A549 (cell line): ENCODE measurements around the gene ESRP2. TPM values are rescaled to one million over a fixed set of nuclear protein-coding genes. Genes with fewer than 3 reads are reported as not detected.

Experiments
- ATAC-seq, 2 experiments: fragments of 200-7000 bp in 1 of 2; fragments of >200 bp in 1 of 2; cut with Nextera tagmentation in 1 of 2; cut with Tn5 transposase in 1 of 2; 3 replicates each; pipeline versions ENCODE4 v1.8.0 to v1.9.1; 2018 to 2020; ENCODE audit warnings: mild to moderate bottlenecking in 1 of 2, moderate library complexity in 1 of 2
- CTCF ChIA-PET: fragments of 300-600 bp; sonication (Branson Sonifier 250); formaldehyde crosslinking; extraction: SDS; loops from one replicate; lab custom pipeline; 2021; ENCODE audit warnings: antibody characterized with exemption, inconsistent platforms; lab: Yijun Ruan, JAX
- POLR2A ChIA-PET: fragments of 350-600 bp; formaldehyde crosslinking; extraction: SDS; loops from one replicate; lab custom pipeline; 2021; ENCODE audit warnings: antibody characterized with exemption, inconsistent platforms; lab: Yijun Ruan, JAX
- DNase-seq, 2 experiments: peaks; one replicate each; pipeline versions ENCODE4 v3.0.0 to v3.0.0-alpha.2; 2011 to 2016; ENCODE audit warnings: low read depth in 1 of 2, low spot score in 1 of 2
- FAIRE-seq: peaks from 2 replicates; lab custom pipeline; 2011; peaks lifted over from hg19 to GRCh38; lab: Jason Lieb, UNC
- H3K27ac ChIP-seq, 2 experiments: fragments of >200 bp; sonication (Bioruptor Twin); formaldehyde crosslinking; 3 replicates each; pipeline ENCODE4 v1.5.1; 2016 to 2017
- H3K4me1 ChIP-seq: fragments of >200 bp; sonication (Bioruptor Twin); formaldehyde crosslinking; 3 replicates; pipeline ENCODE4 v1.6.1; 2016
- H3K4me2 ChIP-seq: fragments of >200 bp; sonication (Bioruptor Twin); formaldehyde crosslinking; 3 replicates; pipeline ENCODE4 v1.6.1; 2016
- H3K4me3 ChIP-seq: fragments of >200 bp; sonication (Bioruptor Twin); formaldehyde crosslinking; 3 replicates; pipeline ENCODE4 v1.5.1; 2016
- H3K9me3 ChIP-seq: fragments of >200 bp; sonication (Bioruptor Twin); formaldehyde crosslinking; 3 replicates; pipeline ENCODE4 v1.6.1; 2016
- ATOH8 ChIP-seq: fragments of 250-450 bp; sonication (Bioruptor Pico); IDR thresholded peaks from 2 replicates; pipeline ENCODE4 v1.5.0; 2020; ENCODE audit warnings: low read depth, mild to moderate bottlenecking, moderate library complexity
- BCL3 ChIP-seq: fragments of >200 bp; sonication (Bioruptor Twin); formaldehyde crosslinking; IDR thresholded peaks from 3 replicates; pipeline ENCODE4 v1.6.1; 2016
- CBX2 ChIP-seq: fragments of 200-600 bp; sonication (generic); IDR thresholded peaks from 2 replicates; pipeline ENCODE4 v1.6.1; 2016; ENCODE audit warnings: low read depth, mild to moderate bottlenecking, borderline replicate concordance
- CEBPB ChIP-seq, 2 experiments: fragments of >200 bp in 1 of 2; sonication (Bioruptor Twin) in 1 of 2; formaldehyde crosslinking in 1 of 2; IDR thresholded peaks; 2 replicates each; pipeline ENCODE4 v1.6.1; 2012 to 2016
- CHD4 ChIP-seq: fragments of 200-600 bp; sonication (generic); IDR thresholded peaks from 2 replicates; pipeline ENCODE4 v1.6.1; 2016; ENCODE audit warnings: antibody characterized with exemption, mild to moderate bottlenecking, borderline replicate concordance
- E2F6 ChIP-seq: IDR thresholded peaks from 2 replicates; pipeline ENCODE4 v1.6.1; 2012; ENCODE audit warnings: low read depth, borderline replicate concordance
- EHF ChIP-seq: fragments of 250-450 bp; sonication (Bioruptor Pico); IDR thresholded peaks from 2 replicates; pipeline ENCODE4 v1.5.0; 2020; ENCODE audit warnings: mild to moderate bottlenecking
- ELK1 ChIP-seq: fragments of 150-350 bp; IDR thresholded peaks from 2 replicates; pipeline ENCODE4 v1.6.1; 2014; ENCODE audit warnings: low read depth, mild to moderate bottlenecking, low read length
- EP300 ChIP-seq, 2 experiments: fragments of >200 bp; sonication (Bioruptor Twin); formaldehyde crosslinking; IDR thresholded peaks; 2 replicates in 1 of 2; 3 replicates in 1 of 2; pipeline ENCODE4 v1.6.1; 2016 to 2017
- GATA3 ChIP-seq: IDR thresholded peaks from 2 replicates; pipeline ENCODE4 v1.6.1; 2012; ENCODE audit warnings: borderline replicate concordance
- HDAC2 ChIP-seq: fragments of 200-600 bp; sonication (generic); IDR thresholded peaks from 2 replicates; pipeline ENCODE4 v1.6.1; 2016
- HES2 ChIP-seq: fragments of >200 bp; sonication (Bioruptor Twin); formaldehyde crosslinking; IDR thresholded peaks from 2 replicates; pipeline ENCODE4 v1.6.1; 2016
- HMGXB4 ChIP-seq: fragments of 250-450 bp; sonication (Bioruptor Pico); IDR thresholded peaks from 2 replicates; pipeline ENCODE4 v1.5.0; 2021; ENCODE audit warnings: mild to moderate bottlenecking, moderate library complexity, borderline replicate concordance
- HOXB13 ChIP-seq: fragments of 250-450 bp; sonication (Bioruptor Pico); IDR thresholded peaks from 2 replicates; pipeline ENCODE4 v1.5.0; 2020; ENCODE audit warnings: low read depth, mild to moderate bottlenecking, moderate library complexity
- HOXB5 ChIP-seq: fragments of 250-450 bp; sonication (Bioruptor Pico); IDR thresholded peaks from 2 replicates; pipeline ENCODE4 v1.5.0; 2020; ENCODE audit warnings: mild to moderate bottlenecking, moderate library complexity
- JUN ChIP-seq, 2 experiments: fragments of >200 bp; sonication (Bioruptor Twin); formaldehyde crosslinking; IDR thresholded peaks; 2 replicates in 1 of 2; 3 replicates in 1 of 2; pipeline ENCODE4 v1.6.1; 2016 to 2017
- JUNB ChIP-seq: fragments of >200 bp; sonication (Bioruptor Twin); formaldehyde crosslinking; IDR thresholded peaks from 2 replicates; pipeline ENCODE4 v1.6.1; 2016
- KDM5A ChIP-seq: fragments of 200-600 bp; sonication (generic); IDR thresholded peaks from 2 replicates; pipeline ENCODE4 v1.6.1; 2016; ENCODE audit warnings: antibody characterized with exemption, mild to moderate bottlenecking
- MAZ ChIP-seq: fragments of 150-350 bp; IDR thresholded peaks from 2 replicates; pipeline ENCODE4 v1.6.1; 2014; ENCODE audit warnings: antibody characterized with exemption, low read depth, low read length, borderline replicate concordance
- NR3C1 ChIP-seq: fragments of >200 bp; sonication (Bioruptor Twin); formaldehyde crosslinking; IDR thresholded peaks from 3 replicates; pipeline ENCODE4 v1.6.1; 2017
- POLR2A ChIP-seq: IDR thresholded peaks from 2 replicates; pipeline ENCODE4 v1.6.1; 2012; ENCODE audit warnings: mild to moderate bottlenecking, low read length
- POLR2AphosphoS2 ChIP-seq: conservative IDR thresholded peaks from 2 replicates; pipeline ENCODE4 v1.6.1; 2012; ENCODE audit warnings: low read length, improper control_type of control experiment, inconsistent platforms
- REST ChIP-seq: fragments of 200-600 bp; sonication (generic); IDR thresholded peaks from 2 replicates; pipeline ENCODE4 v1.6.1; 2016; ENCODE audit warnings: antibody characterized with exemption, mild to moderate bottlenecking, moderate library complexity
- RNF2 ChIP-seq: fragments of 200-600 bp; sonication (generic); IDR thresholded peaks from 2 replicates; pipeline ENCODE4 v1.6.1; 2016; ENCODE audit warnings: low read depth, mild to moderate bottlenecking, antibody characterized with exemption, moderate library complexity, borderline replicate concordance
- SREBF2 ChIP-seq: fragments of 450-650 bp; IDR thresholded peaks from 2 replicates; pipeline ENCODE4 v1.6.1; 2014; ENCODE audit warnings: mild to moderate bottlenecking, moderate library complexity
- USF2 ChIP-seq: fragments of 450-650 bp; IDR thresholded peaks from 2 replicates; pipeline ENCODE4 v1.6.1; 2014; ENCODE audit warnings: antibody characterized with exemption
- ZNF302 ChIP-seq: fragments of 250-450 bp; sonication (Bioruptor Pico); IDR thresholded peaks from 2 replicates; pipeline ENCODE4 v1.9.0; 2021; ENCODE audit warnings: inconsistent platforms, mild to moderate bottlenecking, moderate library complexity
- WGBS: methylation state at CpG from one replicate; pipeline ENCODE4 v1.1.6; 2017; ENCODE audit errors: missing lambda C conversion rate; 5-methylcytosine and 5-hydroxymethylcytosine counted together
- polyA plus RNA-seq, 4 experiments: library from polyadenylated mRNA; depleted of rRNA in 3 of 4; stranded (reverse); fragments of >200 nt; fragmentation: RNase III in 1 of 4; extraction: RNeasy Plus Mini Kit Qiagen cat#74134 plus additional on column Dnase treatment in 1 of 4; gene quantifications; 2 replicates in 3 of 4; 3 replicates in 1 of 4; pipeline ENCODE4 v1.2.3, GENCODE V29; 2011 to 2017

Gene ESRP2
- polyA plus RNA-seq, 2 of the 4 experiments (the other 2 are of a cell fraction) = 0.08 to 0.09 TPM

- FAIRE-seq (peak; percentile 72), DNase-seq (peak; percentile 95 to 99), ATAC-seq (peak; percentile 85 to 94)
- POLR2A ChIA-PET = interaction anchor here (0.5 to 1.8 kb wide), 18 partner anchors 8 to 283 kb away, joined by 3 to 29 read pairs (median 4); partner anchors contain the start of genes NFATC3, PLA2G15, PRMT7 and SLC7A6
- peak overlapping the region; percentile 93 to 94 for H3K27ac ChIP-seq
- peak overlapping the region; percentile 90 for H3K4me2 ChIP-seq
- H3K4me1 ChIP-seq = peaks cover 15% of the 10 kb centered on the region
- CTCF ChIA-PET = interaction anchor here (0.8 to 2.9 kb wide), 8 partner anchors 9 to 211 kb away, joined by 3 to 18 read pairs (median 4); partner anchors contain the start of gene SLC7A6
- H3K4me3 ChIP-seq = peak overlapping the region; percentile 48
- H3K9me3 ChIP-seq = no peaks in the 10 kb centered on the region
- under 1% methylated on average over 53 of the region's 72 CpGs for WGBS
- TF ChIP-seq GATA3 = peak; percentile 68; the same call in 1 of the 2 replicates
- TF ChIP-seq EP300 (IDR thresholded peaks at IDR 0.05) = no peak
- TF ChIP-seq BCL3 = peak; percentile 90
- no peak for TF ChIP-seq POLR2AphosphoS2
- TF ChIP-seq CEBPB (IDR thresholded peaks at IDR 0.05) = no peak
- TF ChIP-seq HOXB13 (CRISPR knock-in tag) = peak; percentile 79; the same call in 1 of the 2 replicates
- TF ChIP-seq NR3C1 = no peak
- no peak; the same call in 1 of the 2 replicates for TF ChIP-seq USF2
- no peak for TF ChIP-seq REST
- peak; percentile 89 for TF ChIP-seq HOXB5
- peak; percentile 83 to 89; a peak in 4 of 5 replicates for TF ChIP-seq JUN (IDR thresholded peaks at IDR 0.05)
- peak; percentile 71 for TF ChIP-seq MAZ
- TF ChIP-seq POLR2A = peak; percentile 97
- peak; percentile 71; the same call in 1 of the 2 replicates for TF ChIP-seq EHF (CRISPR knock-in tag)
- no peak for TF ChIP-seq HES2
- TF ChIP-seq KDM5A = no peak
- TF ChIP-seq SREBF2 = no peak
- no peak for TF ChIP-seq ELK1
- TF ChIP-seq E2F6 = no peak; the same call in 1 of the 2 replicates
- TF ChIP-seq HDAC2 = no peak
- no peak for TF ChIP-seq ZNF302
- no peak for TF ChIP-seq CBX2
- no peak for TF ChIP-seq RNF2
- TF ChIP-seq JUNB = no peak
- no peak for TF ChIP-seq CHD4
- TF ChIP-seq HMGXB4 (CRISPR knock-in tag) = no peak
- 0 out of 2 replicates have a peak, but pooled peaks have one; percentile 35 for TF ChIP-seq ATOH8 (CRISPR knock-in tag)
These were observed 1.5 kb upstream of the ESRP2 start for GRCh38 chr16:68237243-68238028.
